KMS-11 (cell line): ENCODE data around the gene MYO18B.

Experiments used
- H2AFZ ChIP-seq: fragments of 200-600 bp; sonication (generic); 2 replicates; pipeline ENCODE4 v1.6.1; 2016; ENCODE audit warnings: antibody characterized with exemption, mixed run types, low read depth
- H3K27ac ChIP-seq: fragments of 200-600 bp; sonication (generic); 2 replicates; pipeline ENCODE4 v1.6.1; 2016; ENCODE audit warnings: mild to moderate bottlenecking, mixed run types
- H3K27me3 ChIP-seq: fragments of 200-600 bp; sonication (generic); 2 replicates; pipeline ENCODE4 v1.6.1; 2017; ENCODE audit warnings: mild to moderate bottlenecking, low read depth, mixed run types, moderate library complexity; ENCODE audit not compliant: insufficient read depth
- H3K36me3 ChIP-seq: fragments of 200-600 bp; sonication (generic); 2 replicates; pipeline ENCODE4 v1.6.1; 2017; ENCODE audit warnings: mild to moderate bottlenecking, mixed run types; ENCODE audit not compliant: insufficient read depth
- H3K4me1 ChIP-seq: fragments of 200-600 bp; sonication (generic); 2 replicates; pipeline ENCODE4 v1.6.1; 2016; ENCODE audit warnings: mild to moderate bottlenecking, low read depth, mixed run types; ENCODE audit not compliant: poor library complexity, severe bottlenecking
- H3K4me2 ChIP-seq: fragments of 200-600 bp; sonication (generic); 2 replicates; pipeline ENCODE4 v1.7.0; 2016; ENCODE audit warnings: mild to moderate bottlenecking, mixed run types
- H3K4me3 ChIP-seq: fragments of 200-600 bp; sonication (generic); IDR thresholded peaks from 2 replicates; pipeline ENCODE4 v1.6.1; 2017; ENCODE audit warnings: low read depth, low read length, mixed read lengths; ENCODE audit not compliant: insufficient read depth
- H3K79me2 ChIP-seq: fragments of 200-600 bp; sonication (generic); 2 replicates; pipeline ENCODE4 v1.6.1; 2016; ENCODE audit warnings: low read depth, mixed run types; ENCODE audit not compliant: insufficient read depth
- H3K9ac ChIP-seq: fragments of 200-600 bp; sonication (generic); 2 replicates; pipeline ENCODE4 v1.6.1; 2016; ENCODE audit warnings: mild to moderate bottlenecking, mixed run types
- H4K20me1 ChIP-seq: fragments of 200-600 bp; sonication (generic); 2 replicates; pipeline ENCODE4 v1.6.1; 2016; ENCODE audit warnings: mild to moderate bottlenecking, mixed run types; ENCODE audit not compliant: insufficient read depth
- TF ChIP-seq, protein P1 (sequence below): fragments of 200-600 bp; sonication (generic); conservative IDR thresholded peaks from 2 replicates; pipeline ENCODE4 v1.6.1; 2017; ENCODE audit warnings: low read depth, mild to moderate bottlenecking, antibody characterized with exemption, low read length, moderate library complexity, mixed read lengths

MYO18B gene

DNA sequence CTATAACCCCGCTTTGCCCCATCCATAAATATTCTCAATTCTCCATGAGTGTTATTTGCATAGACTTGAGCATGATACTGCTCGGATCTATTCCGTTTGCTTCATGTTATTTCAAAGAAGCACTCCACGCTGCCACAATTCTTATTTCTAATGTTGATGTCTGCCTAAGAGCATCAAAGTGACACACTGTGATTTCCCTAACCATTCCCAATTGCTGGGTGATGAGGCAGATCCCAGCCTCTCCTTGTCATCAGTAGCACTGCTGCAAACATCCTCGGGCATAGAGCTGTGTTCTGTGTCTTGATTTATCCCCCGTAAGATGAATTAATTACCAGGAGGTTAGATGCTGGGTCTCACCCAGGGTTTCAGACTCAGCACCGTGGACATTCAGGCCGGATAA lies 249.0 kb downstream of the MYO18B start:
- Histone ChIP-seq H2AFZ (no peak overlapping the region), H3K4me2 (no peak overlapping the region), H4K20me1 (no peaks in the 10 kb centered on the region), H3K79me2 (no peaks in the 10 kb centered on the region), H3K27me3 (no peaks in the 10 kb centered on the region), H3K27ac (no peak overlapping the region), H3K4me3 (no peak overlapping the region), H3K9ac (no peak overlapping the region), H3K4me1 (no peaks in the 10 kb centered on the region), H3K36me3 (no peaks in the 10 kb centered on the region)
- TF ChIP-seq, protein P1, sequence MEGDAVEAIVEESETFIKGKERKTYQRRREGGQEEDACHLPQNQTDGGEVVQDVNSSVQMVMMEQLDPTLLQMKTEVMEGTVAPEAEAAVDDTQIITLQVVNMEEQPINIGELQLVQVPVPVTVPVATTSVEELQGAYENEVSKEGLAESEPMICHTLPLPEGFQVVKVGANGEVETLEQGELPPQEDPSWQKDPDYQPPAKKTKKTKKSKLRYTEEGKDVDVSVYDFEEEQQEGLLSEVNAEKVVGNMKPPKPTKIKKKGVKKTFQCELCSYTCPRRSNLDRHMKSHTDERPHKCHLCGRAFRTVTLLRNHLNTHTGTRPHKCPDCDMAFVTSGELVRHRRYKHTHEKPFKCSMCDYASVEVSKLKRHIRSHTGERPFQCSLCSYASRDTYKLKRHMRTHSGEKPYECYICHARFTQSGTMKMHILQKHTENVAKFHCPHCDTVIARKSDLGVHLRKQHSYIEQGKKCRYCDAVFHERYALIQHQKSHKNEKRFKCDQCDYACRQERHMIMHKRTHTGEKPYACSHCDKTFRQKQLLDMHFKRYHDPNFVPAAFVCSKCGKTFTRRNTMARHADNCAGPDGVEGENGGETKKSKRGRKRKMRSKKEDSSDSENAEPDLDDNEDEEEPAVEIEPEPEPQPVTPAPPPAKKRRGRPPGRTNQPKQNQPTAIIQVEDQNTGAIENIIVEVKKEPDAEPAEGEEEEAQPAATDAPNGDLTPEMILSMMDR, result no peak

DNA sequence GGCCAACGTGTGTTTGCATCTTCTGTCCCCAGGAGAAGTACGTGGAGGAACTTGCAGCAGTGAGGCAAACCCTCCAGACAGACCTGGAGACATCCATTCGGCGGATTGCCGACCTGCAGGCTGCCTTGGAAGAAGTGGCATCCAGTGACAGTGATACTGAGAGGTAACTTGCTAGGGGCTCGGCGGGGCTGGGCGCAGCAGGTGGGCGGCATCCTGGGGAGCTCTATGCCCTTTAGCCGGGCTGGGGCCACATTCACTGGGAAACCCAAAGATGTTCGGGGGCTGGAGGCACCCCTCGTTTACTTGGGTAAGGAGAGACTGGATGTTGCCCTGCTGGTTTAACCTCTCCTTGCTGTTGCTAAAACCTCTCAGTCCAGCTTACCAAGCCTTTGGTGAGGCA lies 250.3 kb downstream of the MYO18B start:
- no peak overlapping the region for H3K27ac ChIP-seq
- H4K20me1 ChIP-seq, result no peaks in the 10 kb centered on the region
- no peak overlapping the region for H3K4me2 ChIP-seq
- no peaks in the 10 kb centered on the region for H3K36me3 ChIP-seq
- no peak overlapping the region for H3K4me3 ChIP-seq
- no peaks in the 10 kb centered on the region for H3K27me3 ChIP-seq
- H3K9ac ChIP-seq, result no peak overlapping the region
- H3K4me1 ChIP-seq, result no peaks in the 10 kb centered on the region
- TF ChIP-seq, protein P1, result no peak
- no peak overlapping the region for H2AFZ ChIP-seq
- no peaks in the 10 kb centered on the region for H3K79me2 ChIP-seq

DNA sequence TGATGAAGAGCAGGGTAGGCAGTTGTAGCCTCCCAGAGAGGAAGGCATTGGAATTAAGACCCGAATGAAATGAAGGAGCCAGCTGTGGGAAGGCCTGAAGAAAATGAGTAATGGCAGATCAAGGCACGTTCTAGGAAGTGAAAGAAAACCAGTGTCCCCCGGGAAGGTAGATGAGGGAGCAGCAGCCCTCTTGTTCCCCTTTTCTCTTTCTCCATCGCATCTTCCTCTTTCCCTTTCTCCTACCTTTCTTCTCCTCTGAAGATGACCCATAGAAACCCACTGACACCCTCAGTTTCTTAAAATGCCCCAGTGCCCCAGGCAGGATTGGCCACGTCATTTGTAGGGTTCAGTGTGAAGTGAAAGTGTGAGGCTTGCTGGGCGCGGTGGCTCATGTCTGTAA lies 254.7 kb downstream of the MYO18B start:
- H3K27ac ChIP-seq, result no peak overlapping the region
- no peak overlapping the region for H3K4me3 ChIP-seq
- H3K79me2 ChIP-seq, result no peaks in the 10 kb centered on the region
- no peaks in the 10 kb centered on the region for H3K4me1 ChIP-seq
- H4K20me1 ChIP-seq, result no peaks in the 10 kb centered on the region
- no peaks in the 10 kb centered on the region for H3K27me3 ChIP-seq
- H3K9ac ChIP-seq, result no peak overlapping the region
- H2AFZ ChIP-seq, result no peak overlapping the region
- H3K36me3 ChIP-seq, result no peaks in the 10 kb centered on the region
- TF ChIP-seq, protein P1, result no peak
- no peak overlapping the region for H3K4me2 ChIP-seq

DNA sequence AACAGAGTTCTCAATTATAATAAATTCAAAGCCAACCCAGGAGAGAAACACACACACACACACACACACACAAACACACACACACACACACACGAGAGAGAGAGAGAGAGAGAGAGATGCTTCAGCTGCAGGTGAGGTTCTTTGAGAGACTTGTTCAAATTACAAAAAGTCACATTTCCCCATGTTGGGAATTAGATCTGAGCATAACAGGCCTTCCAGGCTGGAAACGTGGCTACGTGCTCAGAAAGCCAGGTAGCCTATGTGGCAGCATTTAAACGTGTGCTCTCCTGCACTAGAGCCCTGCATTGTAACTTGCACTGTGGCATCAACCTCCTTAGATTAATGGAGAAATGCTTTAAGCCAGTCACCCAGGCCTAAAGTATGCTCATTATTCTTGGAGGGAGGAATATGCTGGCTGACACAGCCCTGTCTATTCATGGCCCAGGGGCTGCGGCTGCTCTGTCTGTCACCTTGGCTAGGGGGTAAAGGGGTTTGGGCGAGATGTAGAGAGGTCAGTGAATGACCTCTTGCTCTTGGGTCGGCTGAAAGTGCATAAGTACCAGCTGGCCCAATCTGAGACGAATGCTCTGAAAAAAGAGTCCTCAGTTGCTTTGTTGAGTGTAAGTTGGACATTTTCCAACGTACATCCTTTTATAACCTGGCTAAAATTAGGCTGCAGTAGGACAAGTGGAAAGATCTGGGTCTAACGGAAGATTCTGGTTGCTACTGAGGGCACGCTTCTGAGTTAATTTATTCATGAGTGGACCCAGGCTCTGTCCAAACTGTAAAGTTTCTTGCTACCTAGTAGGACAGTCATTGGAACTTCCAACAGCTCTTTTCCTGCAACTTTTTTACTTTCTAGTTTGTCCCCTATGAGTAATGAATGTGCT lies 256.1 kb downstream of the MYO18B start:
- no peaks in the 10 kb centered on the region for H4K20me1 ChIP-seq
- H3K27me3 ChIP-seq, result no peaks in the 10 kb centered on the region
- H3K4me1 ChIP-seq, result no peaks in the 10 kb centered on the region
- H3K4me2 ChIP-seq, result no peak overlapping the region
- no peaks in the 10 kb centered on the region for H3K36me3 ChIP-seq
- H2AFZ ChIP-seq, result no peak overlapping the region
- H3K79me2 ChIP-seq, result no peaks in the 10 kb centered on the region
- TF ChIP-seq, protein P1, result no peak
- no peak overlapping the region for H3K9ac ChIP-seq
- no peak overlapping the region for H3K4me3 ChIP-seq
- no peak overlapping the region for H3K27ac ChIP-seq
